ENCODE data around the gene CUL2.
"Not testable (repeated sequence)": the region's sequence is repeated elsewhere in the genome, so short reads cannot be mapped to it uniquely, and the experiment has no call there.

Gene CUL2

GRCh38 chr10:35050568-35050967, 39.6 kb downstream of the CUL2 start:
- Histone ChIP-seq H3K4me3 (ENCODE audit: low read depth, low read length) (no peak overlapping the region), H3K4me1 (ENCODE audit: control insufficient read depth, insufficient read depth, low read length) (no peaks in the 10 kb centered on the region), H3K27ac (ENCODE audit: extremely low read depth, low read depth, low read length) (no peak overlapping the region), H3K36me3 (ENCODE audit: control insufficient read depth in 2 of 2, insufficient read depth in 1 of 2, low read length in 2 of 2) (peaks cover 30 to 46% of the 10 kb centered on the region in 2 experiments), H3K9me3 (ENCODE audit: control insufficient read depth, insufficient read depth, low read depth, low read length) (no peaks in the 10 kb centered on the region)
- ChIA-PET CTCF (interaction anchor here (0.6 kb wide), 1 partner anchor 171 kb away, joined by 3 read pairs; no protein-coding TSS in a partner anchor), POLR2A (no interaction called here)
- TF ChIP-seq ZNF433 (tag by site-specific recombination; IDR thresholded peaks at IDR 0.05; ENCODE audit: low read depth) (no peak), ZNF654 (tag by site-specific recombination; IDR thresholded peaks at IDR 0.05; ENCODE audit: low read depth) (no peak), ZNF394 (tag by site-specific recombination; IDR thresholded peaks at IDR 0.05; ENCODE audit: borderline replicate concordance) (no peak), ZNF548 (tag by site-specific recombination; IDR thresholded peaks at IDR 0.05) (no peak), PATZ1 (tag by site-specific recombination; IDR thresholded peaks at IDR 0.05) (no peak), ZNF223 (tag by site-specific recombination; IDR thresholded peaks at IDR 0.05) (no peak), ZNF416 (tag by site-specific recombination; IDR thresholded peaks at IDR 0.05) (no peak), SCRT2 (tag by site-specific recombination; IDR thresholded peaks at IDR 0.05) (peak; percentile 29; the same call in 1 of the 2 replicates), BCL11B (tag by site-specific recombination; IDR thresholded peaks at IDR 0.05; ENCODE audit: low read depth) (no peak)

- H3K4me1 ChIP-seq (ENCODE audit: control insufficient read depth, insufficient read depth, low read length) = no peaks in the 10 kb centered on the region
- no peak for TF ChIP-seq ZNF514 (tag by site-specific recombination; IDR thresholded peaks at IDR 0.05)
- TF ChIP-seq ZBTB11 (tag by site-specific recombination; conservative IDR thresholded peaks at IDR 0.05; ENCODE audit: low read depth) = no peak
- no peak for TF ChIP-seq ZNF366 (tag by site-specific recombination; conservative IDR thresholded peaks at IDR 0.05)
- no peak for TF ChIP-seq GLI2 (tag by site-specific recombination; IDR thresholded peaks at IDR 0.05; ENCODE audit: borderline replicate concordance, low read depth)
- no peak for TF ChIP-seq ZNF610 (tag by site-specific recombination; IDR thresholded peaks at IDR 0.05; ENCODE audit: borderline replicate concordance)
- TF ChIP-seq REPIN1 (tag by site-specific recombination; IDR thresholded peaks at IDR 0.05; ENCODE audit: low read depth) = no peak
- no peak for TF ChIP-seq ZIC2 (tag by site-specific recombination; IDR thresholded peaks at IDR 0.05)
- no peak overlapping the region for H3K27ac ChIP-seq (ENCODE audit: extremely low read depth, low read depth, low read length)
- no peaks in the 10 kb centered on the region for H3K9me3 ChIP-seq (ENCODE audit: control insufficient read depth, insufficient read depth, low read depth, low read length)
- H3K36me3 ChIP-seq (ENCODE audit: control insufficient read depth in 2 of 2, insufficient read depth in 1 of 2, low read length in 2 of 2) = peaks cover 17 to 45% of the 10 kb centered on the region in 2 experiments
- no peak overlapping the region for H3K4me3 ChIP-seq (ENCODE audit: low read depth, low read length)
- ChIA-PET POLR2A (no interaction called here), CTCF (interaction anchor here (0.6 to 1.8 kb wide), 2 partner anchors 51 to 163 kb away, joined by 3 to 4 read pairs; no protein-coding TSS in a partner anchor)
Observed at GRCh38 chr10:35046074-35046473, 44.1 kb downstream of the CUL2 start.

GRCh38 chr10:35045275-35045674, 44.9 kb downstream of the CUL2 start:
- H3K4me1 ChIP-seq (ENCODE audit: control insufficient read depth, insufficient read depth, low read length); H3K27ac ChIP-seq (ENCODE audit: extremely low read depth, low read depth, low read length); POLR2A ChIA-PET; H3K9me3 ChIP-seq (ENCODE audit: control insufficient read depth, insufficient read depth, low read depth, low read length); H3K4me3 ChIP-seq (ENCODE audit: low read depth, low read length): not testable (repeated sequence)
- peaks cover 17 to 44% of the 10 kb centered on the region in 2 experiments for H3K36me3 ChIP-seq (ENCODE audit: control insufficient read depth in 2 of 2, insufficient read depth in 1 of 2, low read length in 2 of 2)
- CTCF ChIA-PET = interaction anchor here (0.6 to 1.8 kb wide), 2 partner anchors 51 to 279 kb away, joined by 3 to 4 read pairs; no protein-coding TSS in a partner anchor

All from HEK293 (cell line).